Memory B cell (primary cell): ENCODE data around the gene CTAGE1.

Experiments used
- ATAC-seq: fragments of 150-1000 bp; cut with Tn5 transposase; 2 replicates; pipeline ENCODE4 v1.10.0; 2021; ENCODE audit warnings: low read depth, mild to moderate bottlenecking, moderate library complexity
- DNase-seq, 2 donors: peaks; one replicate each; pipeline ENCODE4 v3.0.0; 2022; ENCODE audit warnings: low spot score in 2 of 2
- H3K27ac Mint-ChIP-seq: one replicate; pipeline ENCODE4 v1.8.0; 2022; ENCODE audit warnings: mild to moderate bottlenecking, moderate library complexity, mixed read lengths
- H3K27me3 Mint-ChIP-seq: one replicate; pipeline ENCODE4 v1.8.0; 2022; ENCODE audit warnings: mixed read lengths
- H3K36me3 Mint-ChIP-seq: one replicate; pipeline ENCODE4 v1.8.0; 2022; ENCODE audit warnings: mild to moderate bottlenecking, mixed read lengths
- H3K4me1 Mint-ChIP-seq: one replicate; pipeline ENCODE4 v1.8.0; 2022; ENCODE audit warnings: mixed read lengths
- H3K4me3 Mint-ChIP-seq: one replicate; pipeline ENCODE4 v1.8.0; 2022; ENCODE audit warnings: mild to moderate bottlenecking, moderate library complexity, mixed read lengths
- H3K9me3 Mint-ChIP-seq: one replicate; pipeline ENCODE4 v1.8.0; 2022; ENCODE audit warnings: mixed read lengths

The CTAGE1 gene

GRCh38 chr18:22424565-22424963 lies 6.8 kb upstream of the CTAGE1 start:
- H3K4me1 Mint-ChIP-seq, result no peaks in the 10 kb centered on the region
- ATAC-seq, result no peak
- no peaks in the 10 kb centered on the region for H3K27me3 Mint-ChIP-seq
- H3K27ac Mint-ChIP-seq, result no peak overlapping the region
- peaks cover 6% of the 10 kb centered on the region for H3K9me3 Mint-ChIP-seq
- H3K4me3 Mint-ChIP-seq, result no peak overlapping the region
- no peaks in the 10 kb centered on the region for H3K36me3 Mint-ChIP-seq
- DNase-seq, result no peak

GRCh38 chr18:22423878-22424564 lies 6.3 kb upstream of the CTAGE1 start:
- H3K27me3 Mint-ChIP-seq, result no peaks in the 10 kb centered on the region
- H3K9me3 Mint-ChIP-seq, result peaks cover 6% of the 10 kb centered on the region
- H3K4me3 Mint-ChIP-seq, result no peak overlapping the region
- no peak for DNase-seq
- no peaks in the 10 kb centered on the region for H3K4me1 Mint-ChIP-seq
- ATAC-seq, result no peak
- no peak overlapping the region for H3K27ac Mint-ChIP-seq
- H3K36me3 Mint-ChIP-seq, result no peaks in the 10 kb centered on the region

- ATAC-seq (no peak), DNase-seq (no peak)
- Mint-ChIP-seq H3K36me3 (no peaks in the 10 kb centered on the region), H3K27ac (no peak overlapping the region), H3K27me3 (no peaks in the 10 kb centered on the region), H3K9me3 (peaks cover 4% of the 10 kb centered on the region), H3K4me3 (no peak overlapping the region), H3K4me1 (no peaks in the 10 kb centered on the region)
Observed at GRCh38 chr18:22422909-22423548, 5.3 kb upstream of the CTAGE1 start.

DNA sequence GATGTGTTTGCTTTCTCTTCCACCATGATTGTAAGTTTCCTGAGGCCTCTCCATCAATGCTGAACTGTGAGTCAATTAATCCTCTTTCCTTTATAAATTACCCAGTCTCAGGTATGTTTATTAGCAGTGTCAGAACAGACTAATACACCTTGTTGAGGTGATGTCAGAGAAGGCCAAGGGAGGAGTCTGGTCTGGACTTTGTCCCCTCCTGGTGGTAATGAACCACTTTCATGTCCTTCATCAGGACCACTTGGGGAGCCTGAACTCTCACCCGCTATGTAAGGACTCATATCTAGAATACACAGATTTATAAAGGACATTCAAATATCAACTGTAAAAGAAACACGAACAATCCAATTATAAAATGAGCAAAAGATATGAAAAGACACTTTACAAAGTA lies 2.9 kb upstream of the CTAGE1 start:
- Mint-ChIP-seq H3K27ac (no peak overlapping the region), H3K27me3 (peaks cover 1% of the 10 kb centered on the region), H3K36me3 (no peaks in the 10 kb centered on the region), H3K4me1 (no peaks in the 10 kb centered on the region), H3K9me3 (no peaks in the 10 kb centered on the region), H3K4me3 (no peak overlapping the region)
- DNase-seq (no peak), ATAC-seq (no peak)

GRCh38 chr18:22412176-22412911 lies 5.4 kb downstream of the CTAGE1 start:
- no peaks in the 10 kb centered on the region for H3K36me3 Mint-ChIP-seq
- no peak for DNase-seq
- H3K27ac Mint-ChIP-seq, result no peak overlapping the region
- no peak for ATAC-seq
- no peaks in the 10 kb centered on the region for H3K4me1 Mint-ChIP-seq
- peaks cover 13% of the 10 kb centered on the region for H3K9me3 Mint-ChIP-seq
- H3K27me3 Mint-ChIP-seq, result peaks cover 1% of the 10 kb centered on the region
- no peak overlapping the region for H3K4me3 Mint-ChIP-seq

DNA sequence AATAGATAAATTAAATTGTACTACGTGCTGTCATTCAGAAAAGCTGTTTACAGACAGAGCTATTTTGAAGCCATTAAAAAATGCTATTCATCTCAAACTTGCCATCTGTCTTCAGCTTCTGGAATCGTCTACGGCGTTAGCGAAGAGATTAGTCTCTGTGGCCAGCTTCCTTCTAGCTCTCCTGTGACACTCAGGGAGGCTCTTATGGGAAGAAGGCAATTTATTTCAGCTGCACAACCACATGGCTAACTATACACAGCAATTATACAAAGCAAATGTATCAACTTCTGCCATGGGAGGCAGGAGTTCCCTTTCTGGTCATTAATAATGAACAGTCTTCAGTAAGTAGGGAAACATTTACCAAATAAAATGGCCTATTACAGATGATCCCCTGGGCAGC lies 6.3 kb downstream of the CTAGE1 start:
- H3K36me3 Mint-ChIP-seq, result no peaks in the 10 kb centered on the region
- H3K4me3 Mint-ChIP-seq, result no peak overlapping the region
- no peaks in the 10 kb centered on the region for H3K27me3 Mint-ChIP-seq
- ATAC-seq (no peak), DNase-seq (no peak)
- no peaks in the 10 kb centered on the region for H3K4me1 Mint-ChIP-seq
- H3K27ac Mint-ChIP-seq, result no peak overlapping the region
- peaks cover 13% of the 10 kb centered on the region for H3K9me3 Mint-ChIP-seq

DNA sequence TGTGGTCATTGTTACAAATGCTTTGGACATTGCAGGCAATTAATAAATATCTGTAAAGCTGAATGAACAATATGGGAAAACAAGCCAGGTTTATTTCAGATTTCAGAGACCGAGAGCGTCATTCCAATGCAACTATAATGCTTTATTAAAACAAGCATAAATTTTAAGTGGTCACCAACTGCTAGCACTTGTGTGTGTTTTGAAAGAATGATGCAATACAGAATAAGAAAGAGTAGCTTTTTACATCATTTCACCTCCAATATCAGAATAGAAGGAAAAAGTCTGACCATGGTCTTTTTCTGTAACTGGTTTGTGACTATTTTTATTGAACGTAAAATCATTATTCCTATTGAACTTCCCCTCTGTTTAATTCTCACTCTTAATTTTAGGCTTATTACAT lies 7.6 kb downstream of the CTAGE1 start:
- H3K27ac Mint-ChIP-seq, result no peak overlapping the region
- no peak overlapping the region for H3K4me3 Mint-ChIP-seq
- no peaks in the 10 kb centered on the region for H3K36me3 Mint-ChIP-seq
- H3K4me1 Mint-ChIP-seq, result no peaks in the 10 kb centered on the region
- no peak for DNase-seq
- H3K9me3 Mint-ChIP-seq, result peaks cover 13% of the 10 kb centered on the region
- no peak for ATAC-seq
- no peaks in the 10 kb centered on the region for H3K27me3 Mint-ChIP-seq

DNA sequence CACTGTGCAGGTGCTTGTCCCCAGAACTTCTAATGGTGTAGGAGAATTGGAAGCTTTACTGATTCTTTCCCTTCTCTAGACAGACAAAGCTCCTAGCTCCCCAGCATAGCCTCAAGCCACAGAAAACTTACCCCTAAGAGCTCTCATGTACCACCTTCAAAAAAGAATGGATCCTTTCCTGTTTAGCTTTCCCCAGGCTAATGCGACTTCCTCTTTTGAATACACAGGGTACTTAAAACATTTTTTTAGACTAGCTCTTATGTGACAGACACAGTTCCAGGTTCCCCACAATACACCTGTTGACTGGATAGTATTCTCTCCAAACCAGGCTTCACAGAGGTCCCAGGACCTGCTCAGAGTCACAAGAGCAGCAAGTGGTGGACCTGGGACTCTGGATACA lies 8.3 kb downstream of the CTAGE1 start:
- DNase-seq, result no peak
- H3K36me3 Mint-ChIP-seq, result no peaks in the 10 kb centered on the region
- no peak for ATAC-seq
- H3K4me3 Mint-ChIP-seq, result no peak overlapping the region
- no peaks in the 10 kb centered on the region for H3K27me3 Mint-ChIP-seq
- no peaks in the 10 kb centered on the region for H3K4me1 Mint-ChIP-seq
- H3K9me3 Mint-ChIP-seq, result peaks cover 13% of the 10 kb centered on the region
- H3K27ac Mint-ChIP-seq, result no peak overlapping the region

DNA sequence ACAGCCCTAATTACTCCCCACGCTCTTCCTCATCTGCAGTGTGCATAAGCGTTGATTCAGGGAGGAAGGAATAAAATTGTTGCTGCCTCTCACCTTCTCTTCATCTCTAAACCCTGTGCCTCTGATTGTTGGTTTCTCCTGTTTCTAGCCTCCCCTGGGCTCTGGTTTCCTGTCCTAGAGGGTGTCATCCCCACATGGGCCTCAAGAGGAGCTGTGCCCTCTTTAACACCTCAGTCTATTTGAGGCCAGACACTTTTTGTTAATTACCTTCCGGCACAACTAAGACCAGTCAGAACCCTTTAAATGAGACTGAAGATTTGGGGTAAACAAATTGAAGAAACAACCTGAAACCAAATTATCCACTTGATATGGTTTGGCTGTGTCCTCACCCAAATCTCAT lies 9.7 kb downstream of the CTAGE1 start:
- H3K27ac Mint-ChIP-seq, result no peak overlapping the region

GRCh38 chr18:22405142-22405541 lies 12.6 kb downstream of the CTAGE1 start:
- ATAC-seq, result no peak
- no peak for DNase-seq
- Mint-ChIP-seq H3K27ac (no peak overlapping the region), H3K27me3 (no peaks in the 10 kb centered on the region), H3K4me3 (no peak overlapping the region), H3K4me1 (no peaks in the 10 kb centered on the region), H3K36me3 (no peaks in the 10 kb centered on the region), H3K9me3 (peaks cover 16% of the 10 kb centered on the region)

More for the DNA sequence above, 9.7 kb downstream of the CTAGE1 start:
- H3K9me3 Mint-ChIP-seq, result peaks cover 13% of the 10 kb centered on the region
- H3K27me3 Mint-ChIP-seq, result no peaks in the 10 kb centered on the region
- DNase-seq (no peak), ATAC-seq (no peak)
- H3K4me3 Mint-ChIP-seq, result no peak overlapping the region
- no peaks in the 10 kb centered on the region for H3K4me1 Mint-ChIP-seq
- H3K36me3 Mint-ChIP-seq, result no peaks in the 10 kb centered on the region

DNA sequence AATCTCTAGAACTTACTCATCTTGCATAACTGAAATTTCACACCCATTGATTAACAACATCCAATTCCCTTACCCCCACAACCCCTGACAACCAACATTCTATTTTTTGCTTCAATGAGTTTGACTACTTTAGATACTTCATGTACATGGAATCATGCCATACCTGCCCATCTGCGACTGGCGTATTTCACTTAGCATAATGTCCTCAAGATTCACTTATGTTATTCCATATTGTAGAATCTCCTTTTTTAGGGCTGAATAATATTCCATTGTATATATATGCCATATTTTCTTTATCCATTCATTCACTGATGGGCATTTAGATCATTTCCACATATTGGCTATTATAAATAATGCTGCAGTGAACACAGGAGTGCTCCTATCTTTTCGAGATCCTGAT lies 13.8 kb downstream of the CTAGE1 start:
- ATAC-seq (no peak), DNase-seq (no peak)
- Mint-ChIP-seq H3K4me3 (no peak overlapping the region), H3K4me1 (no peaks in the 10 kb centered on the region), H3K36me3 (no peaks in the 10 kb centered on the region), H3K27ac (no peak overlapping the region), H3K27me3 (no peaks in the 10 kb centered on the region), H3K9me3 (peaks cover 10% of the 10 kb centered on the region)

DNA sequence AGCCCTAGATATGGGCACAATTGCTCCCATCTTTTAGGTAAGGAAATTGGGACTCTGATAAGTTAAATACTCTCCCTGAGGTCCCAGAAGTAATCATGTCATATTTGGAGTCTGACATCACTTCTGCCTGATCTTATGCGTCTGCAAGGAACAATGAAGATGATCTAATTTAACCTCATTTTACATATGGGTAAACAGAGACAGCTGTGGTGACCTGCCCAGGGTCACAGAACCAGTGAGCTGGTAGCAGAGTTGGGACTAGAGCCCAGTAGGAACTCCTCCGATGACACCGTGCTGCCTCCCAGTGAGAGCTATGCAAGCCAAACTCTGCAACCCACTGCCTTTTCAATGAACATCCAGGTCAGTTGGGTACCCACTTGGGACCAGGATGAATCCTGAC lies 17.8 kb downstream of the CTAGE1 start:
- Mint-ChIP-seq H3K27me3 (no peaks in the 10 kb centered on the region), H3K4me3 (no peak overlapping the region), H3K9me3 (peaks cover 2% of the 10 kb centered on the region), H3K27ac (no peak overlapping the region), H3K4me1 (no peaks in the 10 kb centered on the region), H3K36me3 (no peaks in the 10 kb centered on the region)
- DNase-seq, result no peak
- no peak for ATAC-seq

GRCh38 chr18:22398464-22398863 lies 19.3 kb downstream of the CTAGE1 start:
- no peaks in the 10 kb centered on the region for H3K4me1 Mint-ChIP-seq

DNA sequence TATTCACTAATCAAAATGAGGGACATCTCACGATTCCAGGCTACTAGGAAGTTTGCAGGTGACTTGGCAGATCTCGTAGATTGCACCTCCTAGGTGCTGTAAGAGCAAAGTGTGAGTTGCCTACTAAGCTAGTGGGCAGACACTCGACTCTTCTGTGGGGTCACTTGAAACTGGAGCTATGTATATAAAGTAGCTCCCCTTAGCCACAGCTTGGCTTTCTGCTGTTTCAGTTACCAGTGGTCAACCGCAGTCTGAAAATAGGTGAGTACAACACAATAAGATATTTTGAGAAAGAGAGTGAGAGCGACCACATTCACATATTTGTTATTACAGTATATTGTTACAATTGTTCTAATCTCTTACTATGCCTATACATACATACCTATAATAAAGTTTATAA lies 23.3 kb downstream of the CTAGE1 start:
- H3K27me3 Mint-ChIP-seq, result no peaks in the 10 kb centered on the region
- H3K36me3 Mint-ChIP-seq, result no peaks in the 10 kb centered on the region
- no peak overlapping the region for H3K27ac Mint-ChIP-seq
- H3K4me1 Mint-ChIP-seq, result no peaks in the 10 kb centered on the region
- no peak overlapping the region for H3K4me3 Mint-ChIP-seq
- H3K9me3 Mint-ChIP-seq, result no peaks in the 10 kb centered on the region
- no peak for ATAC-seq
- DNase-seq, result no peak

More at GRCh38 chr18:22398464-22398863, 19.3 kb downstream of the CTAGE1 start:
- DNase-seq, result no peak
- H3K36me3 Mint-ChIP-seq, result no peaks in the 10 kb centered on the region
- H3K9me3 Mint-ChIP-seq, result peaks cover 2% of the 10 kb centered on the region
- ATAC-seq, result no peak
- H3K27ac Mint-ChIP-seq, result no peak overlapping the region
- no peaks in the 10 kb centered on the region for H3K27me3 Mint-ChIP-seq
- H3K4me3 Mint-ChIP-seq, result no peak overlapping the region
